NCI-H146 treated with DMSO at 0.1 percent for 48 hours (cell line): ENCODE data around the gene KRT6A.
"Not testable (repeated sequence)": the region's sequence is repeated elsewhere in the genome, so short reads cannot be mapped to it uniquely, and the experiment has no call there.

Experiments used
- DNase-seq: peaks from one replicate; lab custom pipeline; 2025; ENCODE audit not compliant: unreplicated experiment; lab: John Stamatoyannopoulos, UW

KRT6A gene

GRCh38 chr12:52502877-52503276, 9.8 kb upstream of the KRT6A start:
- no peak for DNase-seq

- no peak for DNase-seq
These were observed 8.4 kb upstream of the KRT6A start for GRCh38 chr12:52501490-52501889.

- not testable (repeated sequence) for DNase-seq
These were observed 7.5 kb upstream of the KRT6A start for GRCh38 chr12:52500574-52500973.

GRCh38 chr12:52499806-52500560, 6.9 kb upstream of the KRT6A start:
- DNase-seq = no peak

GRCh38 chr12:52498946-52499345, 5.9 kb upstream of the KRT6A start:
- no peak for DNase-seq

- DNase-seq = no peak
These were observed 4.9 kb upstream of the KRT6A start for GRCh38 chr12:52497975-52498374.

- DNase-seq = peak; percentile 40
These were observed 3.6 kb upstream of the KRT6A start for GRCh38 chr12:52496590-52497071.

- DNase-seq = peak; percentile 84
These were observed 3.0 kb upstream of the KRT6A start for GRCh38 chr12:52496054-52496453.

GRCh38 chr12:52495389-52495788, 2.3 kb upstream of the KRT6A start:
- peak; percentile 49 for DNase-seq

- DNase-seq = no peak
These were observed 1.5 kb upstream of the KRT6A start for GRCh38 chr12:52494518-52494917.

GRCh38 chr12:52494100-52494499, 1.0 kb upstream of the KRT6A start:
- no peak for DNase-seq

GRCh38 chr12:52492405-52492804, 652 bp downstream of the KRT6A start:
- not testable (repeated sequence) for DNase-seq

- not testable (repeated sequence) for DNase-seq
These were observed 1.6 kb downstream of the KRT6A start for GRCh38 chr12:52491495-52491894.

- no peak for DNase-seq
These were observed 4.3 kb downstream of the KRT6A start for GRCh38 chr12:52488736-52489135.

- not testable (repeated sequence) for DNase-seq
These were observed 5.2 kb downstream of the KRT6A start for GRCh38 chr12:52487744-52488443.

- DNase-seq = no peak
These were observed 5.8 kb downstream of the KRT6A start for GRCh38 chr12:52487211-52487610.

- no peak for DNase-seq
These were observed 6.6 kb downstream of the KRT6A start for GRCh38 chr12:52486166-52487105.

GRCh38 chr12:52480073-52480472, 13.0 kb downstream of the KRT6A start:
- no peak for DNase-seq

- no peak for DNase-seq
These were observed 15.4 kb downstream of the KRT6A start for GRCh38 chr12:52477651-52478050.

GRCh38 chr12:52474212-52474611, 18.8 kb downstream of the KRT6A start:
- DNase-seq = no peak

GRCh38 chr12:52473768-52474167, 19.3 kb downstream of the KRT6A start, which contains the start of gene KRT6C:
TSS of gene KRT6C (minus strand) at chr12:52473805. CDS start at chr12:52473737, 68 bp downstream.
- DNase-seq = no peak
